HFF-Myc (cell line): Measurements from ENCODE around the gene CD40.

Experiments used
- DNase-seq: peaks from one replicate; pipeline ENCODE4 v3.0.0-alpha.2; 2011; ENCODE audit warnings: low read depth; ENCODE audit errors: extremely low read depth
- H3K4me3 ChIP-seq: replicated peaks from 2 replicates; pipeline ENCODE4 v1.5.1; 2011; ENCODE audit warnings: low read depth, mild to moderate bottlenecking, control low read depth, low read length
- TF ChIP-seq, protein P1 (sequence below): IDR thresholded peaks from 2 replicates; pipeline ENCODE4 v1.5.1; 2012; ENCODE audit warnings: mild to moderate bottlenecking, low read depth, low read length, control low read depth; ENCODE audit errors: missing control alignments

The CD40 gene

DNA sequence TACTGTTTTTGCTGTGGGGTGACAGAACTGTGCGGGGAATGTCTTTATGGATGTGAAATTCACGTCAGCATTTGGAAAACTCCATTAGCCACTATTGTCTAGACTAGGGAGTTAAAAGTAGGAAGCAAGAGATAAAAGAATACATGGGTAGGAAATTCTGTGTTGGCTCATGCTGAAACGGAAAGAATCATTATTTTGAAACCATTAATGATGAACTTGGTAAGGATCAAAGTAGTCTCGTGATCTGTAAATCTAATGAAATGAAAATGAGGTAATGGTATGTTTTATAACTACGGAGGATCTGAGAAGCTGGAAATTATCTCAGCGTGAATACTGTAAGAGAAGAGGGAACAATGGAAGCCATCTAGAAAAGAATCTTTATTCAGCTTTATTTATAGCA is 11.1 kb upstream of the CD40 start:
- H3K4me3 ChIP-seq: no peak overlapping the region
- TF ChIP-seq, protein P1, sequence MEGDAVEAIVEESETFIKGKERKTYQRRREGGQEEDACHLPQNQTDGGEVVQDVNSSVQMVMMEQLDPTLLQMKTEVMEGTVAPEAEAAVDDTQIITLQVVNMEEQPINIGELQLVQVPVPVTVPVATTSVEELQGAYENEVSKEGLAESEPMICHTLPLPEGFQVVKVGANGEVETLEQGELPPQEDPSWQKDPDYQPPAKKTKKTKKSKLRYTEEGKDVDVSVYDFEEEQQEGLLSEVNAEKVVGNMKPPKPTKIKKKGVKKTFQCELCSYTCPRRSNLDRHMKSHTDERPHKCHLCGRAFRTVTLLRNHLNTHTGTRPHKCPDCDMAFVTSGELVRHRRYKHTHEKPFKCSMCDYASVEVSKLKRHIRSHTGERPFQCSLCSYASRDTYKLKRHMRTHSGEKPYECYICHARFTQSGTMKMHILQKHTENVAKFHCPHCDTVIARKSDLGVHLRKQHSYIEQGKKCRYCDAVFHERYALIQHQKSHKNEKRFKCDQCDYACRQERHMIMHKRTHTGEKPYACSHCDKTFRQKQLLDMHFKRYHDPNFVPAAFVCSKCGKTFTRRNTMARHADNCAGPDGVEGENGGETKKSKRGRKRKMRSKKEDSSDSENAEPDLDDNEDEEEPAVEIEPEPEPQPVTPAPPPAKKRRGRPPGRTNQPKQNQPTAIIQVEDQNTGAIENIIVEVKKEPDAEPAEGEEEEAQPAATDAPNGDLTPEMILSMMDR: no peak
- DNase-seq: no peak

DNA sequence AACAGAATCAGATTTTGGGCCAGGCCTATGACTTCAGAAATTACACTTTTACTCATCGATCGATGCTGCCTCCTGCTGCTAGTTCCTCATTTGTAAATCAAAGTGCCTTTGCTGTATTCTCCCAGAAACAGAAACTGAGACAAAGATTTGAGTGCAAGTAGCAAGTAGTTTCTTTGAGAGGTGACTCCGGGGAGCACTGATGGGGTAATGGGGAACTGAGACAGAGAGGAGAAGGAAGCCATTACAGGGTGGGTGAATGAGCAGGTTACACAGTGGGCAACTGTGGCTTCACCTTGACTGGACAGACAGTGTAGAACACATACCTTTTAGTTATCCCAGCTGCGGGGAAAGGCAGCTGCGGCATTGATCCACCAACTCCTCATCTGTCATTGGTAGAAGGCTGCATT is 9.7 kb upstream of the CD40 start:
- no peak for DNase-seq
- TF ChIP-seq, protein P1: no peak
- no peak overlapping the region for H3K4me3 ChIP-seq

DNA sequence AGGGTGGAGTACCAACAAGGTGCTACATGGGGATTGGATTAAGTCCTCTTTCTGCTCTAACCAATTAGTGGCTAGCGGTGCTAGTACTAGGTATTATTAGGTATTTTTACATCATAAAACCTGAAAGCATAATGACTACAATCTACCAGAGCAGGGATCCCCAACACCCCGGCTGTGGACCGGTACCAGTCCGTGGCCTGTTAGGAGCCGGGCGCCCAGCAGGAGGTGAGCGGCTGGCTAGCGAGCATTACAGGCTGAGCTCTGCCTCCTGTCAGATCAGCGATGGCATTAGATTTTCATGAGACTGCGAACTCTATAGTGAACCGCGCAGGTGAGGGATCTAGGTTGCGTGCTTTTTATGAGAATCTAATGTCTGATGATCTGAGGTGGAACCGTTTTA is 9.1 kb upstream of the CD40 start:
- TF ChIP-seq, protein P1: no peak
- DNase-seq: no peak
- no peak overlapping the region for H3K4me3 ChIP-seq

DNA sequence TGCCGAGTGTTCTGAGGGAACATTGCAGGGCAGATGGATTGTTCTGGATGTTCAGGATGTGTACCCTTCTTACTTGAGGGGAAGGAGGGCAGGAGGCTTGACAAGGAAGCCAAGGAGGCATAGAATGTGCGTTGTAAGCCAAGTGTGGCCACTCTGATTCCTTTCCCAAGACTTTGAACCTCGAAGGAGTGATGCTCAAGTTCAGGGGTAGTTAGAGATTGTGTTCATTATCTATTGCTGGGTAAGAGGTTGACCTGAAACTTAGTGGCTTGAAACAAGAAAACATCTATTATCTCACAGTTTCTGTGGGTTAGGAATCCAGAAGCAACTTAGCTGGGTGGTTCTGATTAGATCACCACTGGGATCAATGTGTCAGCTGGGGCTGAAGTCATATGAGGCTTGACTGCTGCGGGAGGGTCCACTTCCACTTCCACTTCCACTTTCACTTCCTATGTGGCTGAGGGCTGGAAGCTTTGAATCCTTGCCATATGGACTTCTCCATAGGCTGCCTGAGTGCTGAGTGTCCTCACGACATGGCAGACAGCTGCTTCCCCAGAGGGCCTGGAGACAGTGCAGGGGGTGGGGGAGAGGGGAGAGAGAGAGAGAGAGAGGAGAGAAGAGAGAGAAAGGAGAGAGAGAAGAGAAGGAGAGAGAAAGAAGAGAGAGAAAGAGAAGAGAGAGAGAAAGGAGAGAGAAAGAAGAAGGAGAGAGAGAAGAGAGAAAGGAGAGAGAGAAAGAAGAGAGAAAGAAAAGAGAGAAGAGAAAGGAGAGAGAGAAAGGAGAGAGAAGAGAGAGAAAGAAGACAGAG is 6.9 kb upstream of the CD40 start:
- TF ChIP-seq, protein P1: no peak
- H3K4me3 ChIP-seq: no peak overlapping the region
- DNase-seq: no peak

DNA sequence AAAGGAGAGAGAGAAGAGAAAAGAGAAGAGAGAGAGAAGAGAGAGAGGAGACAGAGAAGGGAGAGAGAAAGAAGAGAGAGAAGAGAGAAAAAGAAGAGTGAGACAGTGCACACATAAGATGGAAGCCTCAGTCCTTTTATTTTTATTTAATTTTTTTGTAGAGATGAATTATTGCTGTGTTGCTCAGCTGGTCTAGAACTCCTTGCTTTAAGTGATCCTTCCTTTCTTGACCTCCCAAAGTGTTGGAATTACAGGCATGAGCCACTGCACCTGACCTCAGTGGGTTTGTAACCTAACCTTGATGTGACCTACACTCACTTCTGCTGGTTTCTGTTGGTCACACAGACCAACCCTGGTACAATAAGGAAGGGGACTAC is 6.3 kb upstream of the CD40 start:
- TF ChIP-seq, protein P1: no peak
- no peak overlapping the region for H3K4me3 ChIP-seq

DNA sequence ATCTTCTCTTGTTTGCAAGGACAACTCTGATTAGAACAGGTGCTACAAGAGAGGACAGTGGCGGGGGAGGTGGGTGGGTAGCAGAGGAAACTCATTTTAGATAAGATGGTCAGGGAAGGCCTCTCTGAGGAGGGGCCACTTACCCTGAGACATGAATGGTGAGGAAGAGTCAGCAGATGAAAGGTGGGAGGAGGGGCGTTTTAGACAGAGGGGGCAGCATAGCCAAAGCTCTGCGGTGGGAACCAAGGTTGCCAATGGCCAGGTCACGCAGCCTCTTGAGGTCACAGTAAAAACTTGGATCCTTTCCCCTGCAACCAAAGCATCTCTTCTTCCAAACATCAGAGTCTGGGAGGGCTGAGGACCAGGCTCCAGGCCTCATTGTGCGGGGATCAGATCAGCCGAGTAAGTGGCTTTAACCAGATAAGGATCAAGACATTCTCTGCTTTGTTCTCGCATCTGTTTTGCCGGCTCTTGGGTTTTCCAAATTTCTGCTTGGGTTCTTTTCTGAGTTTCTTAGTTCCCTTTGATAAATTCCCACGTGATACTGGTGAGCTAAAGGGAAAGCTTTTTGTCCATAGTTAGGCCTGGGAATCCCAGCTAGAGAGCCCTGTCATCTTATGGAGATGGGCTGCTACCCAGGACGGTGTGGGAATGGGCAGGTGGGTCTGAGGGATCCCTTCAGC is 5.5 kb upstream of the CD40 start:
- H3K4me3 ChIP-seq: no peak overlapping the region
- TF ChIP-seq, protein P1: no peak
- DNase-seq: no peak

More for the DNA sequence above, 6.3 kb upstream of the CD40 start:
- no peak for DNase-seq
